CD8-positive, alpha-beta memory T cell (primary cell): ENCODE data around the gene ATRN. TPM values are rescaled to one million over a fixed set of nuclear protein-coding genes. Genes with fewer than 3 reads are reported as not detected.
"Not testable (repeated sequence)": the region's sequence is repeated elsewhere in the genome, so short reads cannot be mapped to it uniquely, and the experiment has no call there.

Experiments
- CTCF ChIA-PET: fragments of 350-600 bp; sonication (Branson Sonifier 250); formaldehyde crosslinking; loops from one replicate; lab custom pipeline; 2021; ENCODE audit warnings: antibody characterized with exemption; lab: Charles Lee
- POLR2A ChIA-PET: fragments of 350-600 bp; sonication (Branson Sonifier 250); formaldehyde crosslinking; loops from one replicate; lab custom pipeline; 2021; ENCODE audit warnings: antibody characterized with exemption; lab: Charles Lee
- DNase-seq, 5 donors: peaks; one replicate each; pipeline versions ENCODE4 v3.0.0 to v3.0.0-alpha.2; 2020 to 2022; ENCODE audit warnings: mixed read lengths in 1 of 5
- H3K27ac ChIP-seq: one replicate; pipeline ENCODE4 v1.7.0; 2013; ENCODE audit warnings: low read depth, mild to moderate bottlenecking, low read length, moderate library complexity
- H3K27me3 ChIP-seq: 2 replicates; pipeline ENCODE4 v1.7.0; 2013; ENCODE audit warnings: low read length, mild to moderate bottlenecking; ENCODE audit not compliant: insufficient read depth, poor library complexity, severe bottlenecking
- H3K36me3 ChIP-seq: 2 replicates; pipeline ENCODE4 v1.7.0; 2013; ENCODE audit warnings: mild to moderate bottlenecking, low read length, moderate library complexity; ENCODE audit not compliant: insufficient read depth
- H3K4me1 ChIP-seq: 2 replicates; pipeline ENCODE4 v1.7.0; 2013; ENCODE audit warnings: mild to moderate bottlenecking, low read length, moderate library complexity; ENCODE audit not compliant: insufficient read depth
- H3K4me3 ChIP-seq: 2 replicates; pipeline ENCODE4 v1.7.0; 2013; ENCODE audit warnings: mild to moderate bottlenecking, low read length
- H3K9me3 ChIP-seq: 2 replicates; pipeline ENCODE4 v1.7.0; 2013; ENCODE audit warnings: mild to moderate bottlenecking, low read length
- H3K27ac Mint-ChIP-seq, 8 donors: one replicate each; pipeline ENCODE4 v1.8.0; 2020 to 2021; ENCODE audit warnings: mixed read lengths in 8 of 8, mild to moderate bottlenecking in 6 of 8, inconsistent platforms in 3 of 8, moderate library complexity in 3 of 8
- H3K27me3 Mint-ChIP-seq, 2 donors: one replicate each; pipeline ENCODE4 v1.8.0; 2020 to 2021; ENCODE audit warnings: mixed read lengths in 2 of 2, mild to moderate bottlenecking in 1 of 2, moderate library complexity in 1 of 2
- H3K36me3 Mint-ChIP-seq, 3 donors: one replicate each; pipeline ENCODE4 v1.8.0; 2020 to 2021; ENCODE audit warnings: mixed read lengths in 3 of 3, inconsistent platforms in 1 of 3, mild to moderate bottlenecking in 1 of 3
- H3K4me1 Mint-ChIP-seq, 3 donors: one replicate each; pipeline ENCODE4 v1.8.0; 2020 to 2021; ENCODE audit warnings: mixed read lengths in 3 of 3, inconsistent platforms in 1 of 3, mild to moderate bottlenecking in 1 of 3
- H3K4me3 Mint-ChIP-seq, 7 donors: one replicate each; pipeline ENCODE4 v1.8.0; 2020 to 2021; ENCODE audit warnings: mixed read lengths in 7 of 7, mild to moderate bottlenecking in 6 of 7, moderate library complexity in 4 of 7, inconsistent platforms in 2 of 7
- H3K9me3 Mint-ChIP-seq, 5 donors: one replicate each; pipeline ENCODE4 v1.8.0; 2020 to 2022; ENCODE audit warnings: mixed read lengths in 5 of 5, mild to moderate bottlenecking in 3 of 5, moderate library complexity in 2 of 5, inconsistent platforms in 1 of 5
- polyA plus RNA-seq: library from polyadenylated mRNA; unstranded; fragments of 300-500 nt; fragmentation: Illumina TruSeq; gene quantifications from one replicate; pipeline ENCODE4 v1.2.3, GENCODE V29; 2021
- total RNA-seq, 2 experiments: library from RNA; stranded (reverse); gene quantifications; one replicate each; pipeline ENCODE4 v1.2.3, GENCODE V29; 2021

ATRN gene
- total and polyA plus RNA-seq, 3 experiments from 2014 or later, result 9.4 to 11.2 (median 10.8) TPM

DNA sequence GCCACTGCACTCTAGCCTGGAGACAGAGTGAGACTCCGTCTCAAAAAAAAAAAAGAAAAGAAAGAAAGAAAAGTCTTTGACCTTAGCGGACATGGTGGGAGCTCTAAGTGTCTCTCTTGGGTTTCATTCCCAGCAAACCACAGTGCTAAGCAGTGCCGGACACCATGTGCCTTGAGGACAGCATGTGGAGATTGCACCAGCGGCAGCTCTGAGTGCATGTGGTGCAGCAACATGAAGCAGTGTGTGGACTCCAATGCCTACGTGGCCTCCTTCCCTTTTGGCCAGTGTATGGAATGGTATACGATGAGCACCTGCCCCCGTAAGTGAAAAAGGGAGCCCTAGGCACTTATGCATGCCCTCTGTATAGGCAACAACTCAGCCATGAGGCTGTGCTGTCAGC, 112.9 kb downstream of the ATRN start:
- DNase-seq, result no peak
- peaks cover 8% of the 10 kb centered on the region for H3K36me3 ChIP-seq
- Mint-ChIP-seq H3K27me3 (no peaks in the 10 kb centered on the region), H3K4me1 (no peaks in the 10 kb centered on the region), H3K27ac (no peak overlapping the region), H3K9me3 (no peaks in the 10 kb centered on the region), H3K4me3 (no peak overlapping the region), H3K36me3 (peaks cover 28 to 89% (median 36%) of the 10 kb centered on the region in 3 donors)
- ChIA-PET POLR2A (no interaction called here), CTCF (no interaction called here)
- H3K4me1 ChIP-seq, result no peaks in the 10 kb centered on the region
- no peak overlapping the region for H3K27ac ChIP-seq
- no peaks in the 10 kb centered on the region for H3K27me3 ChIP-seq
- H3K4me3 ChIP-seq, result no peak overlapping the region
- H3K9me3 ChIP-seq, result no peaks in the 10 kb centered on the region

DNA sequence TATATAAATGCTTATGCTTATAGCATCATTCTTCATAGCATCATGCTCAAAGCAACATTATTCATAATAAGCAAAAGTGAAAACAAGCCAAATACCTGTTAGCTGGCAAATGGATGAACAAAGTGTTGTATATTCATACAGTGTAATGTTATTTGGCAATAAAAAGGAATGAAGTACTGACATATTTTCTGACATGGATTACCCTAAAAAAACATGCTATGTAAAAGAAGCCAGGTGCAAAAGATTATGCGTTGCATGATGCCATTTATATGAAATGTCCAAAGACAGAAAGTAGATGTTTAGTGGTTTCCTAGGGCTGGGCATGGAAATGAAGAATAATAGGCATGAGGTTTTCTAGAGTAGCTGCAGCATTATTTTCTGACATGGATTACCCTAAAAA, 115.3 kb downstream of the ATRN start:
- no peaks in the 10 kb centered on the region for H3K27me3 ChIP-seq
- no peak overlapping the region for H3K4me3 ChIP-seq
- no peak for DNase-seq
- H3K27ac ChIP-seq, result no peak overlapping the region
- Mint-ChIP-seq H3K4me1 (no peaks in the 10 kb centered on the region), H3K27ac (peak overlapping the region in 1 of 8 donors; percentile 46), H3K36me3 (peaks cover 28 to 86% (median 36%) of the 10 kb centered on the region in 3 donors), H3K27me3 (no peaks in the 10 kb centered on the region), H3K9me3 (no peaks in the 10 kb centered on the region), H3K4me3 (no peak overlapping the region)
- CTCF ChIA-PET, result no interaction called here
- POLR2A ChIA-PET, result no interaction called here
- peaks cover 11% of the 10 kb centered on the region for H3K36me3 ChIP-seq
- H3K4me1 ChIP-seq, result no peaks in the 10 kb centered on the region
- H3K9me3 ChIP-seq, result no peaks in the 10 kb centered on the region

DNA sequence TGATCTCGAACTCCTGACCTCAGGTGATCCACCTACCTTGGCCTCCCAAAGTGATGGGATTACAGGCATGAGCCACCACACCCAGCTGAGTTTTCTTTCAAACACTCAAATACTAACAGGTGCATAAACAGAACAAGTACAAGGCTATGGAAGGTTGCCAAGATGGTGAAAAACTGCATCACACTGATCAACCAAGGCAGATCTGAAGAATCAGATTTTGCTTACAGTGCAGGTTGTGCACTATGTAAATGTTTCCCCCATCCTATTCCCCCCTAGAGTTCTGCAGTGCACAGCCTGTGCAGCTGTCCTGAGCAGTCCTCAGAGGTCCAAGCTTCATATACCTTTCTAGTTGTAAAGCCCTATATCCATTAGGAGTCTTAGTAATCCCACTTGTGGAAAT, 119.3 kb downstream of the ATRN start:
- Histone ChIP-seq H3K4me3 (no peak overlapping the region), H3K27me3 (no peaks in the 10 kb centered on the region), H3K27ac (no peak overlapping the region), H3K4me1 (no peaks in the 10 kb centered on the region), H3K9me3 (no peaks in the 10 kb centered on the region), H3K36me3 (peaks cover 11% of the 10 kb centered on the region)
- DNase-seq, result no peak
- H3K36me3 Mint-ChIP-seq, result peaks cover 36 to 85% (median 42%) of the 10 kb centered on the region in 3 donors
- H3K4me1 Mint-ChIP-seq, result no peaks in the 10 kb centered on the region
- peak overlapping the region in 1 of 8 donors; percentile 70 for H3K27ac Mint-ChIP-seq
- POLR2A ChIA-PET, result no interaction called here
- no peak overlapping the region for H3K4me3 Mint-ChIP-seq
- H3K27me3 Mint-ChIP-seq, result no peaks in the 10 kb centered on the region
- CTCF ChIA-PET, result no interaction called here
- no peaks in the 10 kb centered on the region for H3K9me3 Mint-ChIP-seq

DNA sequence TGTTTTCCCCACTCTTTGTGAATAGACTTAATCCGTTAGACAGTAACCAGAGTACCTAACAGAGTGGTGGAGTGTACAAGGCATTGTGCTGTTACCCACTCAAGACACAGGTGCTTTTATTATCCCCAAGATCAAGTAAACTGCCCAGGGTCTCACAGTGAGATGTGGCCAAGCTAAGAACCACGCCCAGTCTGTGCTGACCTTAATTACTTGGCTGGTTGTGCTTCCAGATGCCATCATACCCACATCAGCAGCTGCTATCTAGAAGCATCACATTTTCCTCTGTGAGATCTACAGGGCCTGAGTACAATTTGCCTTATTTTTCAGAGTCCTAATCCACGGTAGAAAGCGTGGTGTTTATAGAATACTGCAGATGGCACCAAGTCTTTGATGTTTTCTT, 122.1 kb downstream of the ATRN start:
- Mint-ChIP-seq H3K36me3 (peaks cover 32 to 86% (median 41%) of the 10 kb centered on the region in 3 donors), H3K27me3 (no peaks in the 10 kb centered on the region), H3K4me1 (no peaks in the 10 kb centered on the region), H3K9me3 (no peaks in the 10 kb centered on the region), H3K27ac (no peak overlapping the region), H3K4me3 (no peak overlapping the region)
- Histone ChIP-seq H3K27me3 (no peaks in the 10 kb centered on the region), H3K4me3 (no peak overlapping the region), H3K36me3 (peaks cover 19% of the 10 kb centered on the region), H3K27ac (no peak overlapping the region), H3K4me1 (no peaks in the 10 kb centered on the region), H3K9me3 (no peaks in the 10 kb centered on the region)
- ChIA-PET POLR2A (no interaction called here), CTCF (no interaction called here)
- no peak for DNase-seq

DNA sequence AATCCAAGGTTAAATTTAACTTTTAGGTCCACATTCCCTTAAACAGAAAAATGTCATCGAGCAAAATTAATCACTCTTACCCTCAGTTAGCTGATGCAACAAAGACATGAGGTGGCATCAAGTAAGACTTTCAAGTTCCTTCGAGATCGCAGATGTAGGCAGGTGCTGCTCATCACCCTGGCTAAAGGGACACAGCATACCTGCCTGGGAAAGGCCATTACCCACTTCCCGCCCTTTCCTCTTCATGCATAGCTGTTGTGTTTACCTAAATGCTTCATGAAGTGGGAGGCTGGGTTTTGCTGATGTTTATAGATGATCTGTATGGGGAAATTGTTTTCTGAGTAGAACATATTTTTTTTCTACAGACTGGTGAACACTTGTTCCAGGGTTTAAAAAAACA, 124.7 kb downstream of the ATRN start:
- H3K4me3 ChIP-seq, result no peak overlapping the region
- Mint-ChIP-seq H3K4me1 (no peaks in the 10 kb centered on the region), H3K27ac (no peak overlapping the region), H3K9me3 (no peaks in the 10 kb centered on the region), H3K4me3 (no peak overlapping the region), H3K36me3 (peaks cover 27 to 89% (median 49%) of the 10 kb centered on the region in 3 donors), H3K27me3 (no peaks in the 10 kb centered on the region)
- no peaks in the 10 kb centered on the region for H3K27me3 ChIP-seq
- DNase-seq, result no peak
- H3K27ac ChIP-seq, result no peak overlapping the region
- peaks cover 26% of the 10 kb centered on the region for H3K36me3 ChIP-seq
- no peaks in the 10 kb centered on the region for H3K9me3 ChIP-seq
- no peaks in the 10 kb centered on the region for H3K4me1 ChIP-seq
- ChIA-PET CTCF (no interaction called here), POLR2A (no interaction called here)

DNA sequence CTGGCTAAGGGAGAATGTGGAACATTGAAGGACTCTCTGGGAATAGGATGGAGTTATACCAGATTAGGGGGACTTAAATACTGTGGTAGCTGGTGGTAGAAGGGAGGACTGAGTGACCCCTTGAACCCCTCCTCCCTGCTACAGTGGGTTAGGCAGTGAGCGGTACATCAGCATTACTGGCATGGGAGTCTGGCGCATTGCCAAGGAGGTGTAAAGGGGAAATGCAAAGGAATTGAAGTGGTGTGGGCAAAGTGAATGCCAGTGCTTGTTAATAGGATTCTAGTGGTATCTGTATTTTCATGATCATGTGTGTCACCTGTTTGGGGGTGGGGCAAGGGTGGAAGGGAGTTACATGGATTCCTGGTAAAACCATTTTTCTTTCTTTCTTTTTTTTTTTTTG, 132.3 kb downstream of the ATRN start:
- ChIA-PET POLR2A (no interaction called here), CTCF (no interaction called here)
- no peaks in the 10 kb centered on the region for H3K9me3 ChIP-seq
- H3K4me1 ChIP-seq, result no peaks in the 10 kb centered on the region
- Mint-ChIP-seq H3K4me3 (no peak overlapping the region), H3K27me3 (no peaks in the 10 kb centered on the region), H3K27ac (no peak overlapping the region), H3K9me3 (no peaks in the 10 kb centered on the region), H3K4me1 (no peaks in the 10 kb centered on the region), H3K36me3 (peaks cover 32 to 75% (median 38%) of the 10 kb centered on the region in 3 donors)
- no peak overlapping the region for H3K4me3 ChIP-seq
- H3K36me3 ChIP-seq, result peaks cover 6% of the 10 kb centered on the region
- no peaks in the 10 kb centered on the region for H3K27me3 ChIP-seq
- no peak overlapping the region for H3K27ac ChIP-seq
- no peak for DNase-seq

DNA sequence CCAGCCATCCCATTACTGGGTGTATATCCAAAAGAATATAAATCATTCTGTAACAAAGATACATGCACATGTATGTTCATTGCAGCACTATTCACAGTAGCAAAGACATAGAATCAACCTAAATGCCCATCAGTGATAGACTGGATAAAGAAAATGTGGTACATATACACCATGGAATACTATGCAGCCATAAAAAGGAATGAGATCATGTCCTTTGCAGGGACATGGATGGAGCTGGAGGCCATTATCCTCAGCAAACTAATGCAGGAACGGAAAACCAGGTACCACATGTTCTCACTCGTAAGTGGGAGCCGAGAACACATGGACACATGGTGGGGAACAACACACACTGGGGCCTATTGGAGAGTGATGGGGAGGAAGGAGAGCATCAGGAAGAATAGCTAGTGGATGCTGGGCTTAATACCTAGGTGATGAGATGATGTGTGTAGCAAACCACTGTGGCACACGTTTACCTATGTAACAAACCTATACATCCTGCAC, 134.6 kb downstream of the ATRN start:
- H3K27me3 Mint-ChIP-seq, H3K4me1 Mint-ChIP-seq, H3K9me3 ChIP-seq, POLR2A ChIA-PET, H3K27ac ChIP-seq, H3K36me3 ChIP-seq, H3K4me3 Mint-ChIP-seq, H3K9me3 Mint-ChIP-seq, DNase-seq, H3K4me3 ChIP-seq, H3K4me1 ChIP-seq, H3K27me3 ChIP-seq, CTCF ChIA-PET: not testable (repeated sequence)
- peaks cover 32 to 74% (median 36%) of the 10 kb centered on the region in 3 donors for H3K36me3 Mint-ChIP-seq
- peak overlapping the region in 1 of 8 donors; percentile 8 for H3K27ac Mint-ChIP-seq

DNA sequence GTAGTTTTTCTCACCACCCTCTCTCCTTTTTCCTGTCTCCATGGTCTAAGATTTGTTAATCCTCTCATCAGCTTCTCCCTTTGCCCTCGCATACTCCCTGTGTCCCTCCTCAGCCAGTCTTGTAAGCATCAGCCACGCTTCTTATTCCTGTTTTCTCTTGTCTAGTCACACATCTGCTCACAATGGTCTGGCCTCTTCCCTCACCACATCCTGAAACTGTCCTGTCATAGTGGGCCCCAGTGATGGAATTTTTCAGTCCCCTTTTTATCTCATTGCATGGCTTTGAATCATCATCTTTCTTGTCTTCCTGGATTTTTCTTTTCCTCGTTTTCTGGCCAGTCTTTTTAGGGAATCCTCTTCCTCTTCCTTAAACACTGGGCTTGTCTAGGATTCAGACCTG, 135.2 kb downstream of the ATRN start:
- Histone ChIP-seq H3K36me3 (no peaks in the 10 kb centered on the region), H3K4me1 (no peaks in the 10 kb centered on the region), H3K9me3 (no peaks in the 10 kb centered on the region), H3K27me3 (no peaks in the 10 kb centered on the region), H3K27ac (no peak overlapping the region), H3K4me3 (no peak overlapping the region)
- Mint-ChIP-seq H3K27ac (peak overlapping the region in 1 of 8 donors; percentile 1), H3K4me3 (no peak overlapping the region), H3K4me1 (no peaks in the 10 kb centered on the region), H3K27me3 (no peaks in the 10 kb centered on the region), H3K9me3 (no peaks in the 10 kb centered on the region), H3K36me3 (peaks cover 31 to 70% (median 36%) of the 10 kb centered on the region in 3 donors)
- CTCF ChIA-PET, result no interaction called here
- DNase-seq, result no peak
- POLR2A ChIA-PET, result no interaction called here
